ENCODE data around the gene GALNT2. TPM values are rescaled to one million over a fixed set of nuclear protein-coding genes. Genes with fewer than 3 reads are reported as not detected.

The GALNT2 gene
- total and polyA plus RNA-seq, 2 donors (not counting 1 experiment from before 2014, with no cell fraction given): 19.0 to 184 TPM

DNA sequence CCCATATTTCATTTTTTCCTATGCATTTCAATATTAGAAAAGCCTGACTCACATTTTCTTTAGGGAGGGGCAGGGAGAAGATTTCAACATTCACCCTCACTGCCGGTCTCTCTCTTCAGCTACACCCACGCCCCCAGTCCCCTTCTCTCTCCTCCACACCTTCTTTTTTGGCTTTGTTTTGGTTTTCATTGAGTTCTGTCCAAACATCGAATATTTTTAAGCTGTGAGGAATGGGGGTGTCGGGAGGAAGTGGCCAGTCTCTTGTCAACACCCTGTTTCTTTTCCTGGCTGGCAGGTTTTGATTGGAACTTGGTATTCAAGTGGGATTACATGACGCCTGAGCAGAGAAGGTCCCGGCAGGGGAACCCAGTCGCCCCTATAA lies 181.8 kb downstream of the GALNT2 start:
- TF ChIP-seq EZH2 (IDR thresholded peaks at IDR 0.05; ENCODE audit: borderline replicate concordance, insufficient read depth, low read depth, low read length, poor library complexity, severe bottlenecking): no peak
- TF ChIP-seq, protein P1, sequence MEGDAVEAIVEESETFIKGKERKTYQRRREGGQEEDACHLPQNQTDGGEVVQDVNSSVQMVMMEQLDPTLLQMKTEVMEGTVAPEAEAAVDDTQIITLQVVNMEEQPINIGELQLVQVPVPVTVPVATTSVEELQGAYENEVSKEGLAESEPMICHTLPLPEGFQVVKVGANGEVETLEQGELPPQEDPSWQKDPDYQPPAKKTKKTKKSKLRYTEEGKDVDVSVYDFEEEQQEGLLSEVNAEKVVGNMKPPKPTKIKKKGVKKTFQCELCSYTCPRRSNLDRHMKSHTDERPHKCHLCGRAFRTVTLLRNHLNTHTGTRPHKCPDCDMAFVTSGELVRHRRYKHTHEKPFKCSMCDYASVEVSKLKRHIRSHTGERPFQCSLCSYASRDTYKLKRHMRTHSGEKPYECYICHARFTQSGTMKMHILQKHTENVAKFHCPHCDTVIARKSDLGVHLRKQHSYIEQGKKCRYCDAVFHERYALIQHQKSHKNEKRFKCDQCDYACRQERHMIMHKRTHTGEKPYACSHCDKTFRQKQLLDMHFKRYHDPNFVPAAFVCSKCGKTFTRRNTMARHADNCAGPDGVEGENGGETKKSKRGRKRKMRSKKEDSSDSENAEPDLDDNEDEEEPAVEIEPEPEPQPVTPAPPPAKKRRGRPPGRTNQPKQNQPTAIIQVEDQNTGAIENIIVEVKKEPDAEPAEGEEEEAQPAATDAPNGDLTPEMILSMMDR (IDR thresholded peaks at IDR 0.05): no peak
- Histone ChIP-seq H3K27me3 (replicated peaks in 1 of 4; ENCODE audit: control extremely low read depth in 1 of 4, control insufficient read depth in 3 of 4, insufficient read depth in 4 of 4, low read length in 3 of 4) (no peaks in the 10 kb centered on the region), H2AFZ (ENCODE audit: insufficient read depth, low read depth, low read length, poor library complexity, severe bottlenecking) (no peak overlapping the region), H3K9ac (ENCODE audit: low read length) (no peak overlapping the region), H3K9me3 (ENCODE audit: control extremely low read depth in 1 of 3, control insufficient read depth in 2 of 3, insufficient read depth in 1 of 3, low read length in 2 of 3) (no peaks in the 10 kb centered on the region), H3K36me3 (replicated peaks in 1 of 2; ENCODE audit: control extremely low read depth in 1 of 2, control insufficient read depth in 1 of 2, extremely low read depth in 1 of 2, insufficient read depth in 2 of 2, low read length in 1 of 2) (peaks cover 2 to 48% of the 10 kb centered on the region in 2 experiments), H3K4me1 (ENCODE audit: control insufficient read depth in 2 of 2, insufficient read depth in 2 of 2, low read length in 2 of 2) (no peaks in the 10 kb centered on the region), H4K20me1 (ENCODE audit: control insufficient read depth, insufficient read depth, low read length, poor library complexity, severe bottlenecking) (no peaks in the 10 kb centered on the region), H3K4me2 (replicated peaks; ENCODE audit: low read depth, low read length, poor library complexity, severe bottlenecking) (no peak overlapping the region), H3K4me3 (ENCODE audit: control extremely low read depth in 1 of 5, extremely low read depth in 1 of 5, insufficient read depth in 1 of 5, low read depth in 2 of 5, low read length in 4 of 5) (no peak overlapping the region), H3K79me2 (ENCODE audit: control insufficient read depth, insufficient read depth, low read length) (no peaks in the 10 kb centered on the region), H3K27ac (ENCODE audit: low read length in 2 of 2) (no peak overlapping the region)
- DNase-seq: no peak
- H3K4me3 Mint-ChIP-seq: no peak overlapping the region
- ChIA-PET CTCF (interaction anchor here (0.6 kb wide), 1 partner anchor 530 kb away, joined by 3 read pairs; no protein-coding TSS in a partner anchor), POLR2A (interaction anchor here (0.6 kb wide), 1 partner anchor 20 kb away, joined by 4 read pairs; no protein-coding TSS in a partner anchor)
- H3K4me1 Mint-ChIP-seq: peaks cover 13% of the 10 kb centered on the region
- no peak for ATAC-seq (ENCODE audit: low read depth)
- H3K27me3 Mint-ChIP-seq: no peaks in the 10 kb centered on the region
- intact Hi-C loops (cut with micrococcal nuclease): no loop called here
- H3K9me3 Mint-ChIP-seq (ENCODE audit: insufficient read depth): no peaks in the 10 kb centered on the region
- H3K27ac Mint-ChIP-seq: no peak overlapping the region
- WGBS (ENCODE audit: insufficient coverage): 89% methylated on average over 5 of the region's 7 CpGs

GRCh38 chr1:230249695-230250480 lies 182.8 kb downstream of the GALNT2 start:
- WGBS (ENCODE audit: insufficient coverage): 98% methylated on average over 7 of the region's 11 CpGs

More at GRCh38 chr1:230249695-230250480, 182.8 kb downstream of the GALNT2 start:
- no peak for ATAC-seq (ENCODE audit: low read depth)
- POLR2A ChIA-PET: interaction anchor here (0.6 kb wide), 1 partner anchor 19 kb away, joined by 4 read pairs; no protein-coding TSS in a partner anchor
- H3K27me3 ChIP-seq (replicated peaks in 1 of 4; ENCODE audit: control extremely low read depth in 1 of 4, control insufficient read depth in 3 of 4, insufficient read depth in 4 of 4, low read length in 3 of 4): no peaks in the 10 kb centered on the region
- no peaks in the 10 kb centered on the region for H3K9me3 Mint-ChIP-seq (ENCODE audit: insufficient read depth)
- H3K4me3 Mint-ChIP-seq: no peak overlapping the region
- H3K4me1 Mint-ChIP-seq: peaks cover 13% of the 10 kb centered on the region
- H4K20me1 ChIP-seq (ENCODE audit: control insufficient read depth, insufficient read depth, low read length, poor library complexity, severe bottlenecking): no peaks in the 10 kb centered on the region
- intact Hi-C loops (cut with micrococcal nuclease): no loop called here
- H3K4me3 ChIP-seq (ENCODE audit: control extremely low read depth in 1 of 5, extremely low read depth in 1 of 5, insufficient read depth in 1 of 5, low read depth in 2 of 5, low read length in 4 of 5): no peak overlapping the region
- no peak overlapping the region for H3K4me2 ChIP-seq (replicated peaks; ENCODE audit: low read depth, low read length, poor library complexity, severe bottlenecking)
- H2AFZ ChIP-seq (ENCODE audit: insufficient read depth, low read depth, low read length, poor library complexity, severe bottlenecking): no peak overlapping the region
- CTCF ChIA-PET: interaction anchor here (0.6 kb wide), 1 partner anchor 531 kb away, joined by 3 read pairs; no protein-coding TSS in a partner anchor
- no peaks in the 10 kb centered on the region for H3K9me3 ChIP-seq (ENCODE audit: control extremely low read depth in 1 of 3, control insufficient read depth in 2 of 3, insufficient read depth in 1 of 3, low read length in 2 of 3)
- no peaks in the 10 kb centered on the region for H3K27me3 Mint-ChIP-seq
- TF ChIP-seq, protein P1 (IDR thresholded peaks at IDR 0.05): no peak
- TF ChIP-seq EZH2 (IDR thresholded peaks at IDR 0.05; ENCODE audit: borderline replicate concordance, insufficient read depth, low read depth, low read length, poor library complexity, severe bottlenecking): no peak
- peaks cover 2 to 54% of the 10 kb centered on the region in 2 experiments for H3K36me3 ChIP-seq (replicated peaks in 1 of 2; ENCODE audit: control extremely low read depth in 1 of 2, control insufficient read depth in 1 of 2, extremely low read depth in 1 of 2, insufficient read depth in 2 of 2, low read length in 1 of 2)
- no peak overlapping the region for H3K9ac ChIP-seq (ENCODE audit: low read length)
- H3K27ac Mint-ChIP-seq: no peak overlapping the region
- no peaks in the 10 kb centered on the region for H3K4me1 ChIP-seq (ENCODE audit: control insufficient read depth in 2 of 2, insufficient read depth in 2 of 2, low read length in 2 of 2)
- no peaks in the 10 kb centered on the region for H3K79me2 ChIP-seq (ENCODE audit: control insufficient read depth, insufficient read depth, low read length)
- DNase-seq: no peak
- no peak overlapping the region for H3K27ac ChIP-seq (ENCODE audit: low read length in 2 of 2)
